Activated CD4-positive, CD25-positive, alpha-beta regulatory T cell treated with anti-CD3 and anti-CD28 coated beads, Interleukin-2, amount 50 U/mL, for 16 hours (primary cell): Measurements from ENCODE around the gene RTP5.
"Not testable (repeated sequence)": the region's sequence is repeated elsewhere in the genome, so short reads cannot be mapped to it uniquely, and the experiment has no call there.

ENCODE experiments used
- DNase-seq: peaks from one replicate; pipeline ENCODE4 v3.0.0-alpha.2; 2020; ENCODE audit warnings: low read depth, low spot score

RTP5 gene

GRCh38 chr2:241870611-241871537 lies 1.3 kb downstream of the RTP5 start:
- DNase-seq: no peak

GRCh38 chr2:241871538-241872312 lies 2.2 kb downstream of the RTP5 start:
- DNase-seq: no peak

- DNase-seq: no peak
Observed at GRCh38 chr2:241872313-241872642, 2.7 kb downstream of the RTP5 start.

- DNase-seq: no peak
Observed at GRCh38 chr2:241873081-241873802, 3.7 kb downstream of the RTP5 start.

- DNase-seq: no peak
Observed at GRCh38 chr2:241873803-241874110, 4.2 kb downstream of the RTP5 start.

GRCh38 chr2:241874277-241874925 lies 4.9 kb downstream of the RTP5 start:
- no peak for DNase-seq

GRCh38 chr2:241875754-241876527 lies 6.4 kb downstream of the RTP5 start:
- not testable (repeated sequence) for DNase-seq

- no peak for DNase-seq
Observed at GRCh38 chr2:241876528-241877196, 7.1 kb downstream of the RTP5 start.

- DNase-seq: no peak
Observed at GRCh38 chr2:241877197-241877685, 7.7 kb downstream of the RTP5 start.

- DNase-seq: peak; percentile 62
Observed at GRCh38 chr2:241877989-241878970, 8.8 kb downstream of the RTP5 start.

GRCh38 chr2:241879326-241879725 lies 9.8 kb downstream of the RTP5 start:
- DNase-seq: no peak

- DNase-seq: no peak
Observed at GRCh38 chr2:241880311-241881073, 11.0 kb downstream of the RTP5 start.

- DNase-seq: no peak
Observed at GRCh38 chr2:241882091-241882625, 12.6 kb downstream of the RTP5 start.

- no peak for DNase-seq
Observed at GRCh38 chr2:241884951-241885290, 15.4 kb downstream of the RTP5 start.

- DNase-seq: no peak
Observed at GRCh38 chr2:241885291-241885945, 15.9 kb downstream of the RTP5 start.

- no peak for DNase-seq
Observed at GRCh38 chr2:241885946-241886643, 16.6 kb downstream of the RTP5 start.

- DNase-seq: no peak
Observed at GRCh38 chr2:241886840-241887447, 17.4 kb downstream of the RTP5 start.
